Right lobe of liver (tissue), 4 donors: ENCODE results near the gene ELF1.

Experiments used
- CTCF ChIP-seq, 4 donors: fragments of 200-600 bp in 3 of 4; fragments of 450-650 bp in 1 of 4; IDR thresholded peaks; one replicate each; pipeline versions ENCODE4 v1.5.1 to v1.8.0; 2016 to 2022; ENCODE audit warnings: antibody characterized with exemption in 4 of 4, mild to moderate bottlenecking in 2 of 4
- POLR2A ChIP-seq: fragments of 450-650 bp; IDR thresholded peaks from one replicate; pipeline ENCODE4 v1.6.1; 2017; ENCODE audit warnings: antibody characterized with exemption, mild to moderate bottlenecking
- donor health status: DM: no; HTN: no; CAD: no.
- donor health status: DM: no; HTN: no; CAD: no.
- donor health status: DM: no; HTN: yes; CAD: no.

GRCh38 chr13:41004875-41005693 lies 14.0 kb downstream of the ELF1 start:
- no peak for TF ChIP-seq CTCF (IDR thresholded peaks at IDR 0.05)
- no peak for TF ChIP-seq POLR2A
